Measurements from ENCODE around the gene SUMF1. TPM values are rescaled to one million over a fixed set of nuclear protein-coding genes. Genes with fewer than 3 reads are reported as not detected.
A peak's percentile ranks its signal among the peaks of the same experiment; 100 is the strongest.

SUMF1 gene
- polyA plus RNA-seq, 6 donors from 2014 or later, result 18.8 to 27.6 (median 22.2) TPM

DNA sequence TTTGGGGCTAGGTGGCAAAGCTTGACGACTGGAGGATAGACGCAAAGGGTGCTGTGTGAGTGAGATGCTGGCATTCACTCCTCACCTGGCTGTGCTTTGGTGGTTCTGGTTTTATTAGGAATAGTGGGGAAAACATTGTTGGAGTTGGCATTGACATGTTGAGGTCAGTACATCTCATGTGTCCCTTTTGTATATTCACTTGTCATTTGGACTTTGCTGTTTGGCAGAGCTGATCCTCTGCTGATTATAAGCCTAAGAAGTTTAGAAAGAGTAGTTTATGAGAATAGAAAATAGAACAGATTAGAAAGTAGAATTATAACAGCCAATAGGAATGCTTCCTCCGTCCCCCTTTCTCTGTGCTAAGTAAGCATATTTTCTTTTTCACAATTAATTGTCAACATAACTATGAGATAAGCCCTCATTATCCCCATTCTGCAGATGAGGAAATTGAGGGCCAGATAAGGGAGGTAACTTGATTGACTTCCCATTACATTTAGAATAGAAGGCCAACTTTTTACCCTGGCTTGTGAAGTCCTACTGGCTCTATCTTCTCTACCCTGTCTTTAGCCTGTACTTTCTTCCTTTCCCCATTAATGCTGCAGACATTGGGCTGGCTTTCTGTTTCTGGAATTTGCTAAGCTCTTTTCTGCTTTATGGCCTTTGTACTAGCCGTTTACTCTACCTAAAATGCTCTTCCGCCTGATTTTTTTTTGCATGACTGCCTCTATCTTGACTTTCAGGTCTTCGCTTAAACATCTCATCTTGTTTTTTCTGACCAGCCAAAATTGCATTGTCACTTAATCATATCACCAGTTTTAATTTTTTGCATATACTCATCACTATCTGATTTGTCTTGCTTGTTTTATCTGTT lies 38.9 kb upstream of the SUMF1 start:
- Mint-ChIP-seq H3K4me3 (peak overlapping the region; percentile 76 to 97 (median 82)), H3K9me3 (no peaks in the 10 kb centered on the region), H3K4me1 (peaks cover 85 to 100% (median 96%) of the 10 kb centered on the region in 3 donors), H3K27ac (peak overlapping the region; percentile 96 to 98 (median 98)), H3K36me3 (peaks cover 12 to 13% of the 10 kb centered on the region in 2 donors), H3K27me3 (no peaks in the 10 kb centered on the region)
- ATAC-seq (ENCODE audit: low read depth in 2 of 2), result no peak
- DNase-seq, result no peak

DNA sequence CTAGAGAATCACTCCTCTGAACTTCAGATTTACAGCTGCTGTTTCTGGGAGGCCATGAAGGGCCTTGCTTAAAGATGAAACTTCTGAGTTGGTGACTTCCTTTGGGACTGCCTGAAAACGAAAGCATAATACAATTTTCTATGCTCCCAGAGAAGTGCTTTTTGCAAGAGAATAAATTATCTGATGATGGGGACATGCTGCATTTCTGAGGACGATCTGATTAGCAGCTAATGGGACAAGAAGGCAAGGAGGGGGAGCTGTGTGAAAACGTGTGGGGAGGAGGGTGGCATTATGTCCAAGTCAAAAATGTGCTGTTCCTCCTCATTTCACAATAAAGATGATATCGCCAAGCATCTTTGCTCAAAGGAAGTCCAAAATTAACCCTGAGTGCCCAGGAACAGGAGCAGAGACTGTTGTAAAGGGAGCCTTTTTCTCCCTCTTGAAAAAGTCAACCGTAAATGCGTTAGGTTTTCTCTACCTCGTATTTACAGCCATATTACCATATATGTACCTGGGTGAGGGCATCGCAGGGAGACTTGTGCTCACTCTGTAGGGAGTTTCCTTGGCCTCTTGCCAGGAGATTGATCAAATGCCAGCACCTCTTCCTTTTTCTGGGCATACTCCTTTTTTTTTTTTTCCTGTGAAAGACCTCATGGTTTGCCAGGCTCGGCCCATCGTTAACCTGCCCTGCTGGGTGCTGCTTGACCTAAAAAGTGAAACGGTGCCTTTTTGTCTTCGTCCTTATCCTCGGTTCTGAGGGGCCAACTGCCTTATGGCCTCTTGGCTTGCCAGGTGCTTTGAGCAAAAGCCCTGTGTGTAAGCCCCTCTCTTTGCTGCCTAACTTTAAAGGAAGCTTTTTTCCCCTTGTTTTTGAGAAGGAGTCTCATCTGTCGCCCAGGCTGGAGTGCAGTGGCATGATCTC lies 37.5 kb upstream of the SUMF1 start:
- peaks cover under 1 to 2% of the 10 kb centered on the region in 2 donors for H3K36me3 Mint-ChIP-seq
- no peaks in the 10 kb centered on the region for H3K9me3 Mint-ChIP-seq
- peak overlapping the region; percentile 0 to 97 (median 85) for H3K4me3 Mint-ChIP-seq
- peaks cover 79 to 100% (median 91%) of the 10 kb centered on the region in 3 donors for H3K4me1 Mint-ChIP-seq
- ATAC-seq (ENCODE audit: low read depth in 2 of 2) (no peak), DNase-seq (no peak)
- peak overlapping the region; percentile 96 to 98 (median 98) for H3K27ac Mint-ChIP-seq
- no peaks in the 10 kb centered on the region for H3K27me3 Mint-ChIP-seq

DNA sequence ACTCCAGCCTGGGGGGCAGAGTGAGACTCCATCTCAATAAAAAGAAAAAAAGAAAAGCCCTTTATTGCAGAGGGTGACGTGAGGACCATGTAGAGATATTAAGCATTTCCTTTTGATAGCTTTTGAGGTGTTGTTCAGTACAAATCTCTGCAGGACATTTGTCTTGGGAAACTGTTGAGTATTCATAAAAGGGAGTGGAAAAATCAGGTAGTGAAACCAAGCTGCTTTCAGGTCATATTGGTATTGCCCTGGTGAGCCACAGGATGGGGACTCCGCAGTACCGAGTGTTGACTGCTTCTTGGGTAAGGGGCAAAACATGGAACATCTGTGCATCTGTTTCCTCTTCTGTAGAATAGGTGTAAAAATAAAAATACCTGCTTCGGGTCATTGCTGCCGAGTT lies 36.0 kb upstream of the SUMF1 start:
- H3K27me3 Mint-ChIP-seq, result no peaks in the 10 kb centered on the region
- DNase-seq, result peak; percentile 82
- H3K27ac Mint-ChIP-seq, result peak overlapping the region; percentile 96 to 98 (median 98)
- no peaks in the 10 kb centered on the region for H3K9me3 Mint-ChIP-seq
- peaks cover 3 to 8% of the 10 kb centered on the region in 2 donors for H3K36me3 Mint-ChIP-seq
- H3K4me3 Mint-ChIP-seq, result peak overlapping the region; percentile 79 to 97 (median 85)
- peaks cover 70 to 96% (median 86%) of the 10 kb centered on the region in 3 donors for H3K4me1 Mint-ChIP-seq
- peak; percentile 96 to 97 for ATAC-seq (ENCODE audit: low read depth in 2 of 2)

- Mint-ChIP-seq H3K27me3 (no peaks in the 10 kb centered on the region), H3K36me3 (peaks cover 8 to 14% of the 10 kb centered on the region in 2 donors), H3K4me3 (peak overlapping the region in 7 of 8 donors; percentile 13 to 91 (median 58)), H3K27ac (peak overlapping the region; percentile 83 to 98 (median 96)), H3K9me3 (no peaks in the 10 kb centered on the region), H3K4me1 (peaks cover 67 to 94% (median 86%) of the 10 kb centered on the region in 3 donors)
- no peak for DNase-seq
- no peak for ATAC-seq (ENCODE audit: low read depth in 2 of 2)
These were observed 34.9 kb upstream of the SUMF1 start for GRCh38 chr3:4501927-4502326.

DNA sequence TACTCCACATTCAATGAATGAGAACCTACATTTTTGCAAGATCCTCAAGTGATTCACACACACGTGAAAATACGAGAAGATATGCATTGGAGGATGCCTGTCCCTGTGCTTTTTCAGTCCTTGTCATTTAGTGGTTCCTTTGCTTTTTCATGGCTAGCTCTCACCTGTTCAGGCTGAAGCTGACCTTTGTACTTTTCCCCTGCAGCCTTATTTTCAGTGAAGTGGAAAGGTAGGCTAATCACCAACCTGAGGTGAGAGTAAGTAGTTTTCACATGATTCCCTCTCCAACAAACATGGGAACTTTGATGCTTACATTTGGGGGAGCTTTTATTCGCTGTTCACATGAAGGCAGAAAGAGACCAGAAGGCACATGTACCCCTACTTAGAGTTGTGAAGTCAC lies 34.4 kb upstream of the SUMF1 start:
- Mint-ChIP-seq H3K27ac (peak overlapping the region in 5 of 6 donors; percentile 49 to 97 (median 84)), H3K4me1 (peaks cover 69 to 94% (median 86%) of the 10 kb centered on the region in 3 donors)
- ATAC-seq (ENCODE audit: low read depth in 2 of 2), result no peak

DNA sequence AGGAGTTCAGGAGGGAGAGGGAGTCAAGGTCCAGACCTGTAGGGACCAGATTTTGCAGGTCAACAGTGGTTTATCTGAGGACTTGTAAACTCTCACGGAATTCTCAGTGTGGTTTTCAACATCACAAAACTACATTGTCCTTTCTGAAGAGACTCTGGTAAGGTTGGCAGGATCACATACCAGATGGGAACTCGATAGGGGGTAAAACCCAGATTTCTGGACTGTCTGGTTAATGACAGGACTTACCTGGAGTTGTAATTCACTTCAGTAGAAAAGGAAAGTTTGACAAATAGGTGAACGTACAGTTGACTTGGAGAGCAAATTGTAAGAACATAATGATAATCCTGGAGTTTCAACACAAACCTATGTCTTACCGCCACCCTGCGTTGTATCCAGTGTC lies 31.4 kb upstream of the SUMF1 start:
- peaks cover 0 to 2% (median 0%) of the 10 kb centered on the region in 7 donors for H3K9me3 Mint-ChIP-seq
- H3K4me1 Mint-ChIP-seq, result peaks cover 67 to 83% (median 82%) of the 10 kb centered on the region in 3 donors
- peak overlapping the region in 4 of 8 donors; percentile 32 to 42 (median 34) for H3K4me3 Mint-ChIP-seq
- ATAC-seq (ENCODE audit: low read depth in 2 of 2), result no peak
- H3K36me3 Mint-ChIP-seq, result peaks cover 36 to 41% of the 10 kb centered on the region in 2 donors
- H3K27me3 Mint-ChIP-seq, result no peaks in the 10 kb centered on the region
- peak overlapping the region in 4 of 6 donors; percentile 90 to 97 (median 92) for H3K27ac Mint-ChIP-seq
- DNase-seq, result no peak

More for the DNA sequence above, 34.4 kb upstream of the SUMF1 start:
- H3K4me3 Mint-ChIP-seq, result peak overlapping the region in 5 of 8 donors; percentile 13 to 73 (median 58)
- no peaks in the 10 kb centered on the region for H3K27me3 Mint-ChIP-seq
- H3K36me3 Mint-ChIP-seq, result peaks cover 13 to 18% of the 10 kb centered on the region in 2 donors
- H3K9me3 Mint-ChIP-seq, result no peaks in the 10 kb centered on the region
- no peak for DNase-seq

DNA sequence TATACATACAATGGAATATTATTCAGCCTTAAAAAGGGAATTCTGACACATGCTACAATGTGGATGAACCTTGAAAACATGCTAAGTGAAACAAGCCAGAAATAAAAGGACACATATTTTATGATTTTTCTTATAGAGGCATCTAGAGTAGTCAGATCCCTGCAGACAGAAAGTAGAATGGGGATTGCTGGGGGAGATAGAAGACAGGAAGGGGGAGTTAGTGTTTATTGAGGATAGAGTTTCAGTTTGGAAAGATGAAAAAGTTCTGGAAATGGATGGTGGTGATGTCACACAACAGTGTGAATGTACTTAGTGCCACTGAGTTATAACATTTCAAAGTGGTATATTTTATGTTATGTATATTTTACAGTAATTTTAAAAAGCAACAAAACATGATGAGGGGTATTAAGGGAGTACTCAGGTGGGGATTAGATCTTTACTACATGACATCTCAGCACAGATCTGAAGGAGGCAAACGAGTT lies 30.8 kb upstream of the SUMF1 start:
- peaks cover 36 to 41% of the 10 kb centered on the region in 2 donors for H3K36me3 Mint-ChIP-seq
- peaks cover 0 to 2% (median 0%) of the 10 kb centered on the region in 7 donors for H3K9me3 Mint-ChIP-seq
- peak overlapping the region in 5 of 6 donors; percentile 75 to 97 (median 93) for H3K27ac Mint-ChIP-seq
- H3K27me3 Mint-ChIP-seq, result no peaks in the 10 kb centered on the region
- DNase-seq, result no peak
- H3K4me1 Mint-ChIP-seq, result peaks cover 61 to 78% (median 76%) of the 10 kb centered on the region in 3 donors
- H3K4me3 Mint-ChIP-seq, result peak overlapping the region in 5 of 8 donors; percentile 12 to 51 (median 33)
- no peak for ATAC-seq (ENCODE audit: low read depth in 2 of 2)

DNA sequence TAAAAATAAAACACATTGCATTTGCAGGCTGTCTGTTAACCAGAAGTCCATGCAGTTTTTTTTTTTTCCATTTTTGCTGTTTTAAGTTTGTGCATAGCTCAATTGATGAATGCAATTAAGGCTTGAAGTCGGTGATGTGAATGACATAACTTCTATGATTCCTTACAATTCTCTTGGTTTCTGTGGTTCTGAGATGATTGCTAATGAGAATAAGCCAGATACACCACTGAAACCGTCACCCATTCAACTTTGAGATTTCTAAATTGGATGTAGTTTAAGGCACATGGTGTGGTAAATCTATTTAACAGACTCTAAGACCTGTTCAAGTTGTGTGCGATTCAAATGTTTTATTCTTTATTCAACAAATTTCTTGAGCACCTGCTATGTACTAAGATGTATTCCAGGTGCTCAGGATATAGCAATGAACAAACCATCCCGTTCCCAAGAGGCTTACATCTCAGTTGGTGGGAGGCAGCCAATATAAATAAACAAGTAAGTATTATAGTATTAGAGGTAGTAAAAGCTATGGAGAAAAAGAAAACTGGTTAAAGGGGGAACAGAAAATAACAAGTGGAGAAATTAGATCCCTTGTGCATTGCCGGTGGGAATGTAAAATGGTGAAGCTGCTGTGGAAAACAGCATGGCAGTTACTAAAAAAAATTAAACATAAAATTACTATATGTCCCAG lies 30.1 kb upstream of the SUMF1 start:
- no peak for ATAC-seq (ENCODE audit: low read depth in 2 of 2)
- Mint-ChIP-seq H3K4me1 (peaks cover 63 to 73% (median 72%) of the 10 kb centered on the region in 3 donors), H3K4me3 (peak overlapping the region; percentile 92 to 100 (median 99)), H3K36me3 (peaks cover 36 to 41% of the 10 kb centered on the region in 2 donors), H3K27me3 (no peaks in the 10 kb centered on the region), H3K9me3 (peaks cover 0 to 2% (median 0%) of the 10 kb centered on the region in 7 donors), H3K27ac (peak overlapping the region in 4 of 6 donors; percentile 24 to 97 (median 82))
- DNase-seq, result no peak

GRCh38 chr3:4496087-4496452 lies 29.0 kb upstream of the SUMF1 start:
- peaks cover 55 to 72% (median 69%) of the 10 kb centered on the region in 3 donors for H3K4me1 Mint-ChIP-seq
- H3K4me3 Mint-ChIP-seq, result peak overlapping the region; percentile 92 to 100 (median 99)
- H3K27me3 Mint-ChIP-seq, result no peaks in the 10 kb centered on the region
- ATAC-seq (ENCODE audit: low read depth in 2 of 2), result no peak
- H3K9me3 Mint-ChIP-seq, result peaks cover 0 to 2% (median 0%) of the 10 kb centered on the region in 7 donors
- peak overlapping the region in 5 of 6 donors; percentile 15 to 97 (median 57) for H3K27ac Mint-ChIP-seq
- peaks cover 36 to 41% of the 10 kb centered on the region in 2 donors for H3K36me3 Mint-ChIP-seq
- no peak for DNase-seq

DNA sequence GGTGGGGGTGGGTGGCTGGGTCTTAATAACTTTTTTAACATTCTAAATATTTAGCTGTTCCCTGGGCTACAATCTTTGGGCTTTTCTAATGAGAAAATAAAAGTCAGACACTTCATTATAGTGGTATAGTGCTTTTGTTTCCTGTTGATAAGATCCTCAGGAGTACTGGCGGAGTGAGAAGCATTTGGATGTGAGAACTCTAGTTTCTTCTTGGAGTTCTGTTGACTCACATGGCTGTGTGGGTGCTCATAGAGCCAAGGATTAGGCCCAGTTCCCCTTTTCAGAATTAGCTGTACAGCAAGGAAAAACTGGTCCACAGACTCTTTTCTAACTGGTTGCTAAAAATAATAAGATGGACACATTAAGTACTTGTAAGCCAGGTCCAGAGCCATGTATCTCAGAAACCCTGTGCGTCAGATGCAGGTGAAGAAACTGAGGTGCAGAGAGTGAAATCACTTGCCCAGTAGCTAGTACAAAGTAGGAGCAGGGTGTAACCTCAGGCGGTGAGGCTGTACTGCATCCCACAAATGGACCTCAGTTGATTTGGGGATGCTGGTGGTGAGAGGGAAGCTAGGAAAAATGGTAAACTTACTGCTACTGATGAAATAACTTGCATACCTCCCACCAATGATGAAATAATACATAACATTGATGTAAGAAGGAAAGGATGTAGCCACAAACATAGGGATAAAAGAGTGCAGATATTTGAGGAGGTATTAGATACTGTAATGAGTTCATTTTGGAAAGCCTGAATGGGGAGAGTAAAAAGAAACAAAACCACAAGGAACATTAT lies 28.4 kb upstream of the SUMF1 start:
- DNase-seq, result no peak
- H3K27me3 Mint-ChIP-seq, result no peaks in the 10 kb centered on the region
- H3K27ac Mint-ChIP-seq, result peak overlapping the region; percentile 36 to 99 (median 97)

DNA sequence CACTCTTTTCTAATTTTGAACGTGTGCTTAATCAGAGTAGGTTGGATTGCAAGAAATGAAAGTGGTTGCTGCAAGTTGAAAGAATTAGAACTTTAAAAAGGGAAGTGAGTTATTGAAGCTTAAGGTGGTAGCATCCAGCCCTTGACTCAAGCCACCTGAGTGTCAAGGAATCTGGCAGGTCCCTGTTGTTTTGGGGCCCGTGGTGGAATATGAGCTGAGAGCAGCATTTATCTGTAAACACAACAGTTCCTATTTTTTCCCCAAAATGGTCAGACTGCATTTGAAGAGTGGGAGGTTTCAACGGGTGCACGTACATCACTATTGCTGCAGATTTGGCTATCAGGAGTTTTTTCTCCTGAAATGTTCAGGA lies 27.8 kb upstream of the SUMF1 start:
- ATAC-seq (ENCODE audit: low read depth in 2 of 2) (peak; percentile 11 to 12), DNase-seq (peak; percentile 60)
- no peaks in the 10 kb centered on the region for H3K27me3 Mint-ChIP-seq
- peaks cover 36 to 41% of the 10 kb centered on the region in 2 donors for H3K36me3 Mint-ChIP-seq
- peak overlapping the region; percentile 92 to 100 (median 99) for H3K4me3 Mint-ChIP-seq
- H3K9me3 Mint-ChIP-seq, result peaks cover 0 to 2% (median 0%) of the 10 kb centered on the region in 7 donors
- H3K4me1 Mint-ChIP-seq, result peaks cover 50 to 66% (median 65%) of the 10 kb centered on the region in 3 donors
- H3K27ac Mint-ChIP-seq, result peak overlapping the region; percentile 66 to 99 (median 97)

More for the DNA sequence above, 28.4 kb upstream of the SUMF1 start:
- no peak for ATAC-seq (ENCODE audit: low read depth in 2 of 2)
- H3K4me3 Mint-ChIP-seq, result peak overlapping the region; percentile 92 to 100 (median 99)
- H3K36me3 Mint-ChIP-seq, result peaks cover 36 to 41% of the 10 kb centered on the region in 2 donors
- H3K9me3 Mint-ChIP-seq, result peaks cover 0 to 2% (median 0%) of the 10 kb centered on the region in 7 donors
- H3K4me1 Mint-ChIP-seq, result peaks cover 55 to 71% (median 71%) of the 10 kb centered on the region in 3 donors

All from naive B cell (primary cell).